ENCODE measurements around the gene ASGR1.
"Not testable (repeated sequence)": the region's sequence is repeated elsewhere in the genome, so short reads cannot be mapped to it uniquely, and the experiment has no call there.

The ASGR1 gene

DNA sequence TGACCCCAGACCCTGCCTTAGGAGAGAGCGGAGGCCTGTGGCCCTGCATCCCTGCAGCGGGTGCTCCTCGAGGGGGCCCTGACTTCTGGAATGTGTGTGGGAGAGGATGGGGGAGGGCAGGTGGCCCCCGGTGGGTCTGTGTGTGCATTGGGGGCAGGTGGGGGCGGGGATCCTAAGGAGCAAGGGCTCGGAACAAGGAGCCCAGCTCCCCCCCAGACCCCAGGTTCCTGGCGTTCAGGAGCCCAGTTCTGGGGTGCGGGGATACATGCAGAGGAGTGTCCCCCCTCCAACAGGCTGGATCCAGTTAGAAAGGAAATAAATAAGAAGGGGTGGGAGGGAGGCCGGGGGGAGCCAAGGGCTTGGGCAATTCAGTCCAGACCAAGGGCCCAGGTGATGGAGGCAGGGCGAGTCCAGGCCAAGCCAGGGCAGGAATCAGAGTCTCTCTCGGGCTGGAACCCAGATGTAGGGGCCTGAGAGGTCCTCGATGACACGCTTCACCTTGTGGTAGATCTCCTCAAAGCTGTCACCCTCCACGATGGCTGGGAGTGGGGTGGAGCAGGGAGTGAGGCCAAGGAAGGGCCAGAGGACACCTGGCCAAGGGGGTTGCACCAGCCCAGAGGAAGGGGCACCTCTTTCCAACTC, 11.2 kb upstream of the ASGR1 start:
- DNase-seq, result no peak

DNA sequence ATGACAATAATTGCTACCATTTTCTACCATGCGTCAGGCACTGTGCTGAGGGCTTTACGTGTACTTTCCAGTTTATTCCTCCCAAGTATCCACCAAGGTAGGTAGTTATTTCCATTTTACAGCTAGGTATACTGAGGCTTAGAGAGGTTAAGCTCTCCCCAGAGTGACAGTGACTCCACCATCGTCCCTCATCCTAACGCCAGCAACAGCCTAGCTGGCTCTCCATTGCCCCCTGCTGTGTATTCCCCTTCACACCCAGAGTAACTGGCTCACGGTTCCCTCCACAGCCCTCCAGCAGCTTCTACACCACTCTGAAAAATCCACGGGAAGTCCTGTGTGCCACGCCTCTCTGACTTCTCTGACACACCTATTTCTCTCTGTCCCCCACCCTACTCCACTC, 7.1 kb upstream of the ASGR1 start:
- DNase-seq, result no peak

GRCh38 chr17:7184647-7185046, 5.5 kb upstream of the ASGR1 start:
- DNase-seq, result no peak

DNA sequence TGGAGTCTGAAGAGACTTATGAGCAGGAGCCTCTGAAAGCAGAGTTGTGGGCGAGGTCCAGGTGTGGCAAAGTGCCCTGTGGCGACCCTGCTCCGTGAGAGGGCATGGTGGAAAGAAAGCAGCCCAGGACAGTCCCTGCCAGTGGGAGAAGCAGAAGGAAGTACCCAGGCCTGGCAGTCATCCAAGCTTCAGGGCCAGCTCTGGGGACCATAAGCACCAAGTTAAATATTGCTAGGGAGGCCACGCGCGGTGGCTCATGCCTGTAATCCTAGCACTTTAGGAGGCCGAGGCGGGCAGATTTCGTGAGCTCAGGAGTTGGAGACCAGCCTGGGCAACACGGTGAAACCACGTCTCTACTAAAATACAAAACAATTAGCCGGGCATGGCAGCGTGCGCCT, 4.9 kb upstream of the ASGR1 start:
- peak; percentile 64 for DNase-seq

DNA sequence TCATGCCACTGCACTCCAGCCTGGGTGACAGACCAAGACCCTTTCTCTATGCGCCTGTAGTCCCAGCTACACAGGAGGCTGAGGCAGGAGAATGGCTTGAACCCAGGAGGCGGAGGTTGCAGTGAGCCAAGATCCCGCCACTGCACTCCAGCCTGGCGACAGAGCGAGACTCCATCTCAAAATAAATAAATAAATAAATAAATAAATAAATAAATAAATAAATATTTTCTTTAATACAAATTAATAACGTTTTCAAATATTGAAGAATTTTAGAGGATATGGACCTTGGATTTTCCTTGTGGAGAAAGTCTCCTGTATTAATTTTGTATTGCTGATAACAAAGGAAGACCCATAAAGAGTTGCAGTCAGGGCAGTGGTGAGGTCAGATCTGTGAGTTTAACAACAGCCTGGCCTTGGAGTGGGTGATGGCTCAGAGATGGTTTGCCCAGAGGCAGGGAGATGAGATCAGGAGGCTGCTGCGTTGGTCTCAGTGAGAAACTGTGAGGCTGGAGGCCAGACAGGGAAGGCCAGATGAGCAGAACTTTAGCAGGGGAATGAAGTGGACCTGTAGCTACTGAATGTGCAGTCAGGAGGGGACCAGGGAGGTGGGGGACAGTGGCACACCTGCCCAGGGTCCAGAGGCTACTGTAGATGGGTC, 4.4 kb upstream of the ASGR1 start:
- no peak for DNase-seq

DNA sequence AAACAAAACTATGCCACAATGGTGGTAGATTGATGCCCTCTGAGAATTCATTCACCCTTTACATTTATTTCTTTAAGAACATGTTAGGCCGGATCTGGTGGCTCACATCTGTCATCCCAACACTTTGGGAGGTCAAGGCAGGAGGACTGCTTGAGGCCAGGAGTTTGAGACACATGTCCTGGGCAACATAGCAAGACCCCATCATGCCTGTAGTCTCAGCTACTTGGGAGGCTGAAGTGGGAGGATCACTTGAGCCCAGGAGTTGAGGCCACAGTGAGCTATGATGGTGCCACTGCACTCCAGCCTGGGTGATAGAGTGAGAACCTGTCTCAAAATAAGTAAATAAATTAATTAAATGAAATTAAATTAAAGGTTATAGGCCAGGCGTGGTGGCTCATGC, 2.9 kb upstream of the ASGR1 start:
- DNase-seq, result not testable (repeated sequence)

GRCh38 chr17:7178973-7179316, 225 bp downstream of the ASGR1 start:
- no peak for DNase-seq

GRCh38 chr17:7177954-7178477, 1.2 kb downstream of the ASGR1 start:
- DNase-seq, result no peak

DNA sequence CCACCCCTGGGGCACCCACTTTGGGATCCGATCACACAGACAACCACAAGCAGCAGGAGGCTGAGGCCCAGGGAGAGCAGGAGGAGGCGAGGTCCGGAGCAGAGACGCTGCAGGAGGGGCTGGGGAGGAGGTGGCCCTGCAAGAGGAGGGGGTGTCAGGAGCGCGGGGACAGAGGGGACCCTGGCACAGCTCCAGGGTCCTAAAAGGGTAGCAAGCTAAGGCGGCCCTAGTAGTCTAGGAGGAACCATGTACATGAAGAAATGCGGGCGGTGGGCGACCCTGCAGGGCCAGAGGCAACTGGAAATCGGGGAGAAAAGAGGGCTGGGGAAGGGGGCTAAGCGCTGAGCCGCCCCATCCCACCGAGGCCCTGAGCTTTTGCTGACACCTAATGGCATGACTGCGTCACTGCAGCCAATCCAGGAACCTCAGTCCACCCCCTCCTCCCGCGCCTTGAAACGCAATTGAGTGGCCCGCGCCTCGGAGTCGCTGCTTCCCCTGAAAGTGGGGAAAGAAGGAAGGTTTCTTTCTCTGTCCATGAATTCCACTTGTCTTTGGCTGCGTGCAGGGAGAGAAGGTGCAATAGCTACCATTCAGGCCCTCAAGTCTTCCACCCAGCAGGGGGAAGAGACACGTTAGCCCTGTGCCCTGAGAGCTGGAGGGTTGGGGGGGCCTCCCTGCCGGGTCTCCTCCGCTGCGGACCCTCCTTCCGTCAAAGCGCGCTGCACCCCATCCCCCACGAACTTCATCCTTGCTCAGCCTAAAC, 1.8 kb downstream of the ASGR1 start:
- DNase-seq, result peak; percentile 82

DNA sequence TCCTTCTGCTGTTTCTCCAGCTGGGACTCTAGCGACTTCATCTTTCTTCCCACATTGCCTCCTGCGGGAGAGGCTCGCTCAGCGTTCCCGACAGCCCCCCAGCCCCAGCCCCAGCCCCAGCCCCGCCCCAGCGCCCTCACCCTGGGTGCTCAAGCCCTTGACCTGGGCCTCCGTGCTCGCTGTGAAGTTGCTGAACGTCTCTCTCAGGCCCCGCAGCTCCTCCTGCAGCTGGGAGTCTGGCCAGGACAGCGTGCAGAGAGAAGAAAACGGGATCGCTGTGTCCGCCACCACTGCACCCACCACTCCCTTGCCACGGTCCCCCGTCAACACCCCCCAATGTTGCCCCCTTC, 2.4 kb downstream of the ASGR1 start:
- no peak for DNase-seq

GRCh38 chr17:7176107-7176840, 2.9 kb downstream of the ASGR1 start:
- no peak for DNase-seq

- DNase-seq, result no peak
Measured at GRCh38 chr17:7175330-7175733, 3.8 kb downstream of the ASGR1 start.

DNA sequence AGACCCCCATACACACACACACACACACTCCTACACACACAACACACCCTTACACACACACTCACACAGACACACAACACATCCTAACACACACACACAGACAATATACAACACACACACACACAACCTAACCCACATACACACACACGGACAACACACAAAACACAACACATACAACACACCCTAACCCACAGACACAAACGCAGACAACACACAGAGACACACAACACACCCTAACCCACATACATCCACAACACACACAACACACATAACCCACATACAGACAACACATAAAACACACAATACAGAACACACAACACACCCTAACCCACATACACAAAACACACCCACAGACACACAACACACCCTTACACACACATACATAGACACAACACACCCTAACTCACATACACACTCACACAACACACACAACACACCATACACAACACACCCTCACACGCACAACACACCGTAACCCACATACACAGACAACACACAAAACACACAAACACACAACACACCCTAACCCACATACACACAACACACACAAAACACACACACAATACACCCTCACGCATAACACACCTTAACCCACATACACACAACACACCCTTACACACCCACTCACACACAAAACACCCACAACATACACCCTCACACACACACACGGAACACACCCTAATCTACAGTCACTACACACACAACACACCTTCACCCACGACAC, 4.4 kb downstream of the ASGR1 start:
- DNase-seq, result no peak

DNA sequence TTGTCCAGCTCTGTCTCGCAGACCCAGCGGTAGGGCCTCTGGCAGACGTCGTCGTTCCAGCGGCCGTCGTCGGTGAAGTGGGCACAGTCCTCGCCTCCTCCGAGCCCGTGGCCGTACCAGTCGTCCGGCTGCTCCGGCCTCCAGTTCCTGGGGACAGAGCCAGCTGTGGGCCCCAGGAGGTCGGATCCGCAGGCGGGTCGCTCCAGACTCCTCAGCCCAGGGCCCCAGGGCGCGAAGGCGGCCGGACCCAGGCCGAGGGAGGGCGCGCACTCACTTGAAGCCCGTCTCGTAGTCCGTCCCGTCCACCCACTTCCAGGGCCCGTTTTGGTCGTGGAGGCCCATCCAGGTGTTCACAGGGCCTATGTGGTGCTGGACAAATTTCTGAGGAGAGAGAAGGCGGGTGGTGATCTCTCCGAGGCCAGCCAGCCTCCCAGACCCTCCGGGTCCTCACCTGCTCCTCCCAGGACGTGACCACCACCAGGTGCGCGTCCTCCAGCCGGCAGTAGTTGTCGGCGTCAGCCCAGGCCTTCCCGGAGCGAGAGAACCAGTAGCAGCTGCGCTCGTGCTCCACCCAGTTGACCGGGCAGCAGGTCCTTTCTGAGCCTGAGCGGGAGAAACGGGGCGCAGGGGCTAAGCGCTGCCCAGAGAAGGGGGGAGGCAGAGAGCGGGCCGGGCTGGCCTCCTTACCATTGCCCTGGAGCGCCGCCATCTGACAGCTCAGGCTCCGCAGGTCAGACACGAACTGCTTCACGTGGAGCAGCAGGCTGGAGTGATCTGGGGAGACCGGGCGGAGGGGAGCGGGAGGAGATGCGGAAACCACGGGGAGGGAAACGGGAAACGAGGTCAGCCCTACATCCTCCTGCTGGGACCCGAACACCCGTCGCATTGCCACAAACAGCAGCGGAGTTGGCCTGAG, 5.2 kb downstream of the ASGR1 start:
- peak; percentile 66 for DNase-seq

- not testable (repeated sequence) for DNase-seq
Measured at GRCh38 chr17:7172522-7173191, 6.5 kb downstream of the ASGR1 start.

DNA sequence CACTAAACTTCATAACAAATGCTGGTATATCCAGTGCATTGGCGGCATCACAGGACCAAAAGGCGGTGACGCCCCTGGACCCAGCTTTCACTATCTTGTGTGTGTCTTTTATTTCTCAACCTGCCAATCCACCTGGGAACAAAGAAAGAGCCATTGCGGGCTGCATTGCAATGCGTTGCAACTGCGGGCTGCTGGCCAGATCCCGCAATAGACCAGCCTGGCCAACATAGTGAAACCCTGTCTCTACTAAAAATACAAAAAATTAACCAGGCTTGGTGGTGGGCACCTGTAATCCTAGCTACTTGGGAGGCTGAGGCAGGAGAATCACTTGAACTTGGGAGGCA, 9.6 kb downstream of the ASGR1 start:
- DNase-seq, result not testable (repeated sequence)

GRCh38 chr17:7168841-7169564, 10.2 kb downstream of the ASGR1 start:
- DNase-seq, result not testable (repeated sequence)

- peak; percentile 92 for DNase-seq
Measured at GRCh38 chr17:7167832-7168231, 11.3 kb downstream of the ASGR1 start.

DNA sequence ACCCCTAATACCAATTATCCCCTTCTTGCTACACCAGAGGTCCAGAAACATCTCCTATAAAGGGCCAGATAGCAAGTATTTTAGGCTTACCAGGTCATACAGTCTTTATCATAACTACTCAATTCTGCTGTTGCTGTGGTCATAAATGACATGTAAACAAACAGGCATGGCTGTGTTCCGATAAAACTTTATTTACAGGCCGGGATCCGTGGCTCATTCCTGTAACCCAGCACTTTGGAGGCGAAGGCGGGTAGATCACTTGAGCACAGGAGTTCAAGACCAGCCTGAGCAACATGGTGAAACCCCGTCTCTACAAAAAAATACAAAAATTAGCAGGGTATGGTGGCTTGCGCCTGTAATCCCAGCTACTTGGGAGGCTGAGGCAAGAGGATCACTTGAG, 12.3 kb downstream of the ASGR1 start:
- DNase-seq, result no peak

DNA sequence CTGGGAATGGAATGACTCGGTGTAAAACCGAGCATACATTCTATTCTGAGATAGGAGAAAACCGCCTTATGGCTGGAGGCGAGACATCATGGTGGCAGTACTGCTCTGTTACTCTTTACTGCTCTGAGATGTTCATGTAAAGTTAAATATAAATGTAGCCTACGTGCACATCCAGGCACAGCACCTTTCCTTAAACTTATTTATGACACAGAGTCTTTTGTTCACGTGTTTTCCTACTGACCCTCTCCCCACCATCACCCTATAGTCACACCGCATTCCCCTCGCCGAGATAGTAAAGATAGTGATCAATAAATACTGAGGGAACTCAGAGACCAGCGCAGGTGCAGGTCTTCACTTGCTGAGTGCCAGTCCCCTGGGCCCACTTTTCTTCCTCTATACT, 19.6 kb downstream of the ASGR1 start:
- DNase-seq, result not testable (repeated sequence)
